Measurements from ENCODE around the gene KLK5.

KLK5 gene

GRCh38 chr19:50894478-50895356, 58.1 kb downstream of the KLK5 start:
- in situ Hi-C loops (cut with HindIII; ENCODE audit: low sequenced_read_pairs), result no loop called here
